Measurements from ENCODE around the gene COL1A1. TPM values are rescaled to one million over a fixed set of nuclear protein-coding genes. Genes with fewer than 3 reads are reported as not detected.
A peak's percentile ranks its signal among the peaks of the same experiment; 100 is the strongest.

COL1A1 gene
- total RNA-seq, 6 donors from 2014 or later = 15.4 to 555 (median 117) TPM

- Histone ChIP-seq H3K4me3 (no peak overlapping the region), H3K27me3 (no peaks in the 10 kb centered on the region), H3K36me3 (peaks cover 2 to 79% (median 41%) of the 10 kb centered on the region in 4 donors), H3K27ac (no peak overlapping the region), H3K9me3 (no peaks in the 10 kb centered on the region), H3K4me1 (peaks cover 0 to 3% (median 0%) of the 10 kb centered on the region in 4 donors)
- 86 to 89% methylated on average over 11 to 20 of the region's 20 CpGs for WGBS, 2 donors
- TF ChIP-seq CTCF (IDR thresholded peaks at IDR 0.05) = no peak
- TF ChIP-seq POLR2A (IDR thresholded peaks at IDR 0.05) = no peak
- TF ChIP-seq EP300 (IDR thresholded peaks at IDR 0.05) = no peak
- no peak for TF ChIP-seq POLR2AphosphoS5 (IDR thresholded peaks at IDR 0.05)
- peak in 1 of 2 donors; percentile 70 for DNase-seq
- no peak for ATAC-seq (ENCODE audit: low FRiP score in 2 of 2)
Measured at GRCh38 chr17:50189550-50190292, 11.7 kb downstream of the COL1A1 start.

- WGBS, 2 donors = 72 to 77% methylated on average over 6 of the region's 11 CpGs
- DNase-seq (no peak), ATAC-seq (ENCODE audit: low FRiP score in 2 of 2) (no peak)
- no peaks in the 10 kb centered on the region for H3K27me3 ChIP-seq
- no peaks in the 10 kb centered on the region for H3K9me3 ChIP-seq
- H3K27ac ChIP-seq = no peak overlapping the region
- peaks cover 1 to 72% (median 38%) of the 10 kb centered on the region in 4 donors for H3K36me3 ChIP-seq
- peaks cover 2 to 6% (median 5%) of the 10 kb centered on the region in 4 donors for H3K4me1 ChIP-seq
- TF ChIP-seq EP300 (IDR thresholded peaks at IDR 0.05) (no peak), POLR2A (IDR thresholded peaks at IDR 0.05) (no peak), POLR2AphosphoS5 (IDR thresholded peaks at IDR 0.05) (no peak), CTCF (IDR thresholded peaks at IDR 0.05) (no peak)
- no peak overlapping the region for H3K4me3 ChIP-seq
Measured at GRCh38 chr17:50188921-50189549, 12.4 kb downstream of the COL1A1 start.

- H3K4me1 ChIP-seq = peaks cover 6 to 10% (median 7%) of the 10 kb centered on the region in 4 donors
- ATAC-seq (ENCODE audit: low FRiP score in 2 of 2) (no peak), DNase-seq (peak in 1 of 2 donors; percentile 68)
- no peak for TF ChIP-seq CTCF (IDR thresholded peaks at IDR 0.05)
- H3K27ac ChIP-seq = no peak overlapping the region
- no peaks in the 10 kb centered on the region for H3K27me3 ChIP-seq
- 70 to 89% methylated on average over 13 of the region's 13 CpGs for WGBS, 2 donors
- H3K9me3 ChIP-seq = no peaks in the 10 kb centered on the region
- H3K36me3 ChIP-seq = peaks cover 0 to 67% (median 35%) of the 10 kb centered on the region in 4 donors
- H3K4me3 ChIP-seq = no peak overlapping the region
Measured at GRCh38 chr17:50188531-50188920, 12.9 kb downstream of the COL1A1 start.

- DNase-seq = peak in 1 of 2 donors; percentile 54
- WGBS, 2 donors = 88 to 92% methylated on average over 9 to 17 of the region's 17 CpGs
- Histone ChIP-seq H3K36me3 (peaks cover 0 to 65% (median 34%) of the 10 kb centered on the region in 4 donors), H3K27me3 (no peaks in the 10 kb centered on the region), H3K4me1 (peaks cover 6 to 11% (median 9%) of the 10 kb centered on the region in 4 donors), H3K4me3 (no peak overlapping the region), H3K27ac (no peak overlapping the region), H3K9me3 (no peaks in the 10 kb centered on the region)
- no peak for ATAC-seq (ENCODE audit: low FRiP score in 2 of 2)
- TF ChIP-seq CTCF (IDR thresholded peaks at IDR 0.05) = no peak
- TF ChIP-seq POLR2AphosphoS5 (IDR thresholded peaks at IDR 0.05) = no peak
- no peak for TF ChIP-seq EP300 (IDR thresholded peaks at IDR 0.05)
- TF ChIP-seq POLR2A (IDR thresholded peaks at IDR 0.05) = no peak
Measured at GRCh38 chr17:50187751-50188530, 13.5 kb downstream of the COL1A1 start.
